HEK293 (cell line): ENCODE measurements around the gene NEK9.

ENCODE experiments used
- ZNF132 ChIP-seq: fragments of 450-650 bp; formaldehyde crosslinking; IDR thresholded peaks from 2 replicates; pipeline ENCODE4 v1.5.1; 2017; ENCODE audit warnings: missing biosample characterization, missing genetic modification characterization, borderline replicate concordance
- TF ChIP-seq, protein P1 (sequence below): fragments of 450-650 bp; formaldehyde crosslinking; IDR thresholded peaks from 2 replicates; pipeline ENCODE4 v1.5.1; 2016; ENCODE audit warnings: missing biosample characterization, missing genetic modification characterization
- TF ChIP-seq, protein P2 (sequence below): fragments of 450-650 bp; formaldehyde crosslinking; IDR thresholded peaks from 2 replicates; pipeline ENCODE4 v1.5.1; 2016; ENCODE audit warnings: missing biosample characterization, missing genetic modification characterization, low read depth

DNA sequence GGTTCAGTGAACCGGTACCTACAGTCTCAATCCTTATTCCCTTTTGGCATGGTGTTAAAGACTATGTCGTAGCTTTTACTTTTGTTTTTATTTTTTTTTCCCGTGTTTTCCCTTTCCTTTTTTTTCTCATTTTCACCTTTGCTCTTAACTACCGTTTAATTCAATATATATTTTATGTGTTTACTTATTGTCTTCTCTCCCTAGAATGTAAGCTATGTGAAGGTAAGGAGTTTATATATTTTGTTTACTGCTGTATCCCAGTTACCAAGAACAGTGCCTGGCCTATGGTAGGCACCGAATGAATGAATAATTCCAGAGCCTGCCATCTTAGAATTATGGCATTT lies 75.3 kb downstream of the NEK9 start:
- TF ChIP-seq, protein P1, sequence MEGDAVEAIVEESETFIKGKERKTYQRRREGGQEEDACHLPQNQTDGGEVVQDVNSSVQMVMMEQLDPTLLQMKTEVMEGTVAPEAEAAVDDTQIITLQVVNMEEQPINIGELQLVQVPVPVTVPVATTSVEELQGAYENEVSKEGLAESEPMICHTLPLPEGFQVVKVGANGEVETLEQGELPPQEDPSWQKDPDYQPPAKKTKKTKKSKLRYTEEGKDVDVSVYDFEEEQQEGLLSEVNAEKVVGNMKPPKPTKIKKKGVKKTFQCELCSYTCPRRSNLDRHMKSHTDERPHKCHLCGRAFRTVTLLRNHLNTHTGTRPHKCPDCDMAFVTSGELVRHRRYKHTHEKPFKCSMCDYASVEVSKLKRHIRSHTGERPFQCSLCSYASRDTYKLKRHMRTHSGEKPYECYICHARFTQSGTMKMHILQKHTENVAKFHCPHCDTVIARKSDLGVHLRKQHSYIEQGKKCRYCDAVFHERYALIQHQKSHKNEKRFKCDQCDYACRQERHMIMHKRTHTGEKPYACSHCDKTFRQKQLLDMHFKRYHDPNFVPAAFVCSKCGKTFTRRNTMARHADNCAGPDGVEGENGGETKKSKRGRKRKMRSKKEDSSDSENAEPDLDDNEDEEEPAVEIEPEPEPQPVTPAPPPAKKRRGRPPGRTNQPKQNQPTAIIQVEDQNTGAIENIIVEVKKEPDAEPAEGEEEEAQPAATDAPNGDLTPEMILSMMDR (tag by site-specific recombination), result no peak
- TF ChIP-seq, protein P2, sequence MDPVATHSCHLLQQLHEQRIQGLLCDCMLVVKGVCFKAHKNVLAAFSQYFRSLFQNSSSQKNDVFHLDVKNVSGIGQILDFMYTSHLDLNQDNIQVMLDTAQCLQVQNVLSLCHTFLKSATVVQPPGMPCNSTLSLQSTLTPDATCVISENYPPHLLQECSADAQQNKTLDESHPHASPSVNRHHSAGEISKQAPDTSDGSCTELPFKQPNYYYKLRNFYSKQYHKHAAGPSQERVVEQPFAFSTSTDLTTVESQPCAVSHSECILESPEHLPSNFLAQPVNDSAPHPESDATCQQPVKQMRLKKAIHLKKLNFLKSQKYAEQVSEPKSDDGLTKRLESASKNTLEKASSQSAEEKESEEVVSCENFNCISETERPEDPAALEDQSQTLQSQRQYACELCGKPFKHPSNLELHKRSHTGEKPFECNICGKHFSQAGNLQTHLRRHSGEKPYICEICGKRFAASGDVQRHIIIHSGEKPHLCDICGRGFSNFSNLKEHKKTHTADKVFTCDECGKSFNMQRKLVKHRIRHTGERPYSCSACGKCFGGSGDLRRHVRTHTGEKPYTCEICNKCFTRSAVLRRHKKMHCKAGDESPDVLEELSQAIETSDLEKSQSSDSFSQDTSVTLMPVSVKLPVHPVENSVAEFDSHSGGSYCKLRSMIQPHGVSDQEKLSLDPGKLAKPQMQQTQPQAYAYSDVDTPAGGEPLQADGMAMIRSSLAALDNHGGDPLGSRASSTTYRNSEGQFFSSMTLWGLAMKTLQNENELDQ, result no peak
- no peak for TF ChIP-seq ZNF132 (tag by site-specific recombination)
